Astrocyte (in vitro differentiated cells and primary cell): ENCODE data around the gene DNAJC10.
"Not testable (repeated sequence)": the region's sequence is repeated elsewhere in the genome, so short reads cannot be mapped to it uniquely, and the experiment has no call there.

Experiments used
- CTCF ChIP-seq: IDR thresholded peaks from 2 replicates; pipeline ENCODE4 v1.5.1; 2011; ENCODE audit warnings: low read depth, mild to moderate bottlenecking, inconsistent platforms, low read length, moderate library complexity; ENCODE audit not compliant: insufficient read depth
- EZH2 ChIP-seq: IDR thresholded peaks from 2 replicates; pipeline ENCODE4 v1.6.1; 2012; ENCODE audit warnings: mild to moderate bottlenecking, low read length, inconsistent platforms; ENCODE audit not compliant: insufficient read depth

- TF ChIP-seq CTCF, EZH2: not testable (repeated sequence)
Observed at GRCh38 chr2:182745894-182746293, 29.8 kb downstream of the DNAJC10 start.
